Nephron progenitor cell (in vitro differentiated cells): ENCODE measurements around the gene BICC1.

Experiments used
- DNase-seq: peaks from one replicate; pipeline ENCODE4 v3.0.0; 2021
- H3K27ac Mint-ChIP-seq: 2 replicates; pipeline ENCODE4 v1.8.0; 2021; ENCODE audit warnings: mild to moderate bottlenecking, moderate library complexity, mixed read lengths
- H3K27me3 Mint-ChIP-seq: 2 replicates; pipeline ENCODE4 v1.8.0; 2021; ENCODE audit warnings: mild to moderate bottlenecking, low read depth, mixed read lengths; ENCODE audit not compliant: poor library complexity
- H3K36me3 Mint-ChIP-seq: 2 replicates; pipeline ENCODE4 v1.8.0; 2021; ENCODE audit warnings: low read depth, mixed read lengths
- H3K4me1 Mint-ChIP-seq: 2 replicates; pipeline ENCODE4 v1.8.0; 2021; ENCODE audit warnings: mixed read lengths
- H3K4me3 Mint-ChIP-seq: 2 replicates; pipeline ENCODE4 v1.8.0; 2021; ENCODE audit warnings: mild to moderate bottlenecking, moderate library complexity, mixed read lengths
- H3K9me3 Mint-ChIP-seq: 2 replicates; pipeline ENCODE4 v1.8.0; 2021; ENCODE audit warnings: mild to moderate bottlenecking, moderate library complexity, mixed read lengths
- TF ChIP-seq, protein P1 (sequence below): fragments of 200-600 bp; sonication (generic); IDR thresholded peaks from 2 replicates; pipeline ENCODE4 v1.5.0; 2021; ENCODE audit warnings: antibody characterized with exemption

Gene BICC1

GRCh38 chr10:58791137-58791536 is 278.5 kb downstream of the BICC1 start:
- Mint-ChIP-seq H3K27ac (no peak overlapping the region), H3K4me3 (no peak overlapping the region), H3K27me3 (no peaks in the 10 kb centered on the region), H3K4me1 (peaks cover 2% of the 10 kb centered on the region), H3K36me3 (peaks cover 10% of the 10 kb centered on the region), H3K9me3 (peaks cover 5% of the 10 kb centered on the region)
- DNase-seq, result no peak
- TF ChIP-seq, protein P1, sequence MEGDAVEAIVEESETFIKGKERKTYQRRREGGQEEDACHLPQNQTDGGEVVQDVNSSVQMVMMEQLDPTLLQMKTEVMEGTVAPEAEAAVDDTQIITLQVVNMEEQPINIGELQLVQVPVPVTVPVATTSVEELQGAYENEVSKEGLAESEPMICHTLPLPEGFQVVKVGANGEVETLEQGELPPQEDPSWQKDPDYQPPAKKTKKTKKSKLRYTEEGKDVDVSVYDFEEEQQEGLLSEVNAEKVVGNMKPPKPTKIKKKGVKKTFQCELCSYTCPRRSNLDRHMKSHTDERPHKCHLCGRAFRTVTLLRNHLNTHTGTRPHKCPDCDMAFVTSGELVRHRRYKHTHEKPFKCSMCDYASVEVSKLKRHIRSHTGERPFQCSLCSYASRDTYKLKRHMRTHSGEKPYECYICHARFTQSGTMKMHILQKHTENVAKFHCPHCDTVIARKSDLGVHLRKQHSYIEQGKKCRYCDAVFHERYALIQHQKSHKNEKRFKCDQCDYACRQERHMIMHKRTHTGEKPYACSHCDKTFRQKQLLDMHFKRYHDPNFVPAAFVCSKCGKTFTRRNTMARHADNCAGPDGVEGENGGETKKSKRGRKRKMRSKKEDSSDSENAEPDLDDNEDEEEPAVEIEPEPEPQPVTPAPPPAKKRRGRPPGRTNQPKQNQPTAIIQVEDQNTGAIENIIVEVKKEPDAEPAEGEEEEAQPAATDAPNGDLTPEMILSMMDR, result no peak

DNA sequence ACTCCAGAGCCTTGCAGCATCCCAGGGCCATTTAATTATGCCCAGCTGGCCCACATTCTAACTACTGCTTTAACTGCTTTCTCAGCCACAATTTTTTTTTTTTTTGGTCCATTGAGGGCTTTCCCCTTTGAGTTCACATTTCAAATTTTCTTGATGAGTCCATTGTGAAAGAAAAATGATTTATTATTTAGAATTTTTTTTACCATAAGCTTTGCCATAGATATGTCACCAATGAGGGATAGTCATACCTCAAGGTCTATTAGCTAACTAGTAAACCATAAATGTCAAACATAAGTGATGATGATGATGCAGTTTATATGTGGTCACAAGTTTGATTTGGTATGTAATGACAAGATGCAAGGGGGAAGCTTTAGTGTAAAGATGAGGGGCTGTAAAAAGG is 282.9 kb downstream of the BICC1 start:
- no peak for DNase-seq
- TF ChIP-seq, protein P1, result no peak
- H3K27ac Mint-ChIP-seq, result no peak overlapping the region
- H3K27me3 Mint-ChIP-seq, result no peaks in the 10 kb centered on the region
- H3K4me3 Mint-ChIP-seq, result no peak overlapping the region
- peaks cover 15% of the 10 kb centered on the region for H3K4me1 Mint-ChIP-seq
- peaks cover 5% of the 10 kb centered on the region for H3K9me3 Mint-ChIP-seq
- H3K36me3 Mint-ChIP-seq, result peaks cover 10% of the 10 kb centered on the region

- Mint-ChIP-seq H3K4me3 (no peak overlapping the region), H3K9me3 (peaks cover 5% of the 10 kb centered on the region), H3K36me3 (peaks cover 10% of the 10 kb centered on the region), H3K4me1 (peaks cover 21% of the 10 kb centered on the region), H3K27me3 (no peaks in the 10 kb centered on the region), H3K27ac (no peak overlapping the region)
- TF ChIP-seq, protein P1, result no peak
- DNase-seq, result peak; percentile 15
Observed at GRCh38 chr10:58796242-58796641, 283.6 kb downstream of the BICC1 start.

- Mint-ChIP-seq H3K4me1 (peaks cover 27% of the 10 kb centered on the region), H3K36me3 (peaks cover 10% of the 10 kb centered on the region), H3K9me3 (peaks cover 5% of the 10 kb centered on the region), H3K4me3 (no peak overlapping the region), H3K27ac (no peak overlapping the region), H3K27me3 (no peaks in the 10 kb centered on the region)
- DNase-seq, result no peak
- TF ChIP-seq, protein P1, result no peak
Observed at GRCh38 chr10:58796824-58797223, 284.2 kb downstream of the BICC1 start.

DNA sequence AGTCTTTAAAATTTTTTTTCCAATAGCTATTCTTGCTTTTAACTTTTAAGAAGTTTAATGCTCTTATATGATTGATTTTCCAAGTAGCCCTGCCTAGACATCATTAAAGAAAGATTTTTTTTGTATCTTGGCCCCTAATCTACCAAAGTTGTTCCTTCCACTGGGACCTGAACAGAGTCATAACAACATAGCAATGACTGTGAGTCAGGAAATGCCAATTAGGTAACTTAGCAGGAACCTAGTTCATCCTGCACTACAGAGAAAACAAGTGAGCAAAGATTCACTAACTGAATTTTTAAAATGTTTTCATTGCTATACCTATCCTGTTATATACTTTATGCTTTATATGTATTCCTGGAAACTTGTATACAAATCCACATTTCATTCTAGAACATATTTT is 284.7 kb downstream of the BICC1 start:
- H3K4me1 Mint-ChIP-seq, result peaks cover 32% of the 10 kb centered on the region
- peaks cover 5% of the 10 kb centered on the region for H3K36me3 Mint-ChIP-seq
- TF ChIP-seq, protein P1, result no peak
- DNase-seq, result no peak
- peaks cover under 1% of the 10 kb centered on the region for H3K9me3 Mint-ChIP-seq
- no peak overlapping the region for H3K4me3 Mint-ChIP-seq
- H3K27ac Mint-ChIP-seq, result no peak overlapping the region
- H3K27me3 Mint-ChIP-seq, result no peaks in the 10 kb centered on the region

GRCh38 chr10:58802047-58802446 is 289.4 kb downstream of the BICC1 start:
- Mint-ChIP-seq H3K4me3 (no peak overlapping the region), H3K36me3 (peaks cover 1% of the 10 kb centered on the region), H3K27ac (peak overlapping the region; percentile 76), H3K4me1 (peaks cover 31% of the 10 kb centered on the region), H3K9me3 (no peaks in the 10 kb centered on the region), H3K27me3 (no peaks in the 10 kb centered on the region)
- TF ChIP-seq, protein P1, result no peak
- no peak for DNase-seq
